ENCODE measurements around the gene GABRP.

- TF ChIP-seq CTCF (IDR thresholded peaks at IDR 0.05; ENCODE audit: low read depth, low read length, poor library complexity, severe bottlenecking), result no peak
- TF ChIP-seq EZH2phosphoT487 (IDR thresholded peaks at IDR 0.05; ENCODE audit: borderline replicate concordance, low read length), result no peak
These were observed 65.8 kb downstream of the GABRP start for GRCh38 chr5:170849374-170849773.

All from DOHH2 (cell line).